Suprapubic skin (tissue), 3 donors: ENCODE measurements around the gene RASIP1.

Experiments used
- POLR2A ChIP-seq, 2 donors: fragments of 450-650 bp; IDR thresholded peaks; one replicate each; pipeline ENCODE4 v1.6.1; 2017; ENCODE audit warnings: antibody characterized with exemption in 2 of 2, mild to moderate bottlenecking in 2 of 2, moderate library complexity in 2 of 2
- TF ChIP-seq, protein P1 (sequence below), 2 donors: fragments of 200-600 bp in 1 of 2; fragments of 450-650 bp in 1 of 2; sonication (generic) in 1 of 2; IDR thresholded peaks; one replicate each; pipeline ENCODE4 v1.5.1; 2016 to 2019; ENCODE audit warnings: antibody characterized with exemption in 2 of 2, mild to moderate bottlenecking in 1 of 2, moderate library complexity in 1 of 2

DNA sequence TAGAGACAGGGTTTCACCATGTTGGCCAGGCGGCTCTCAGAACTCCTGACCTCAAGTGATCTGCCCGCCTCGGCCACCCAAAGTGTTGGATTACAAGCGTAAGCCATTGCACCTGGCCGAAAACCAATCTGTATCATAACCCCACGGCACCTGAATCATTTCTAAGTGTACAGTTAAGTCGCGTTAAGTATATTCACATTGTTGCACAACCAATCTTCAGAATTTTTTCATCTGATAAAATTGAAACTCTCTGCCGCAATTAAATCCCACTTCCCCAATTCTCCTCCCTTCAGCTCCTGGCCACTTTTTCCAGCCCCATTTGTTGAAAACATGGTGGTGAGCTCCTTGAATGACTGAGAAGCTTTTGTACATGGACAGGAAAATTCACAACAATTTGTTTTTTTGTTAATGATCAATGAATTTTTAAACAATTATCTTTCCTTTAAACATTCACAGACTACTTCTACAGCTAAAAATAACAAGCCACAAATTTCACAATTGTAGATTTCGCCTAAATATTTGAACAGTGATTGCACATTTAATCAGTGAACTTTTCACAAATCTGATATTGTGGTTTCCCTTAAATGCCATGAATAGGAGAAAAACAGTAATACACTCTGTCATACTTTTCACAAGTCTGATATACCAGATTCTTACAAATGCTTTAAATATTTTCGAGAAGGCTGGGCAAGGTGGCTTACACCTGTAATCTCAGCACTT, 28.7 kb upstream of the RASIP1 start:
- no peak for TF ChIP-seq POLR2A (IDR thresholded peaks at IDR 0.05)
- TF ChIP-seq, protein P1, sequence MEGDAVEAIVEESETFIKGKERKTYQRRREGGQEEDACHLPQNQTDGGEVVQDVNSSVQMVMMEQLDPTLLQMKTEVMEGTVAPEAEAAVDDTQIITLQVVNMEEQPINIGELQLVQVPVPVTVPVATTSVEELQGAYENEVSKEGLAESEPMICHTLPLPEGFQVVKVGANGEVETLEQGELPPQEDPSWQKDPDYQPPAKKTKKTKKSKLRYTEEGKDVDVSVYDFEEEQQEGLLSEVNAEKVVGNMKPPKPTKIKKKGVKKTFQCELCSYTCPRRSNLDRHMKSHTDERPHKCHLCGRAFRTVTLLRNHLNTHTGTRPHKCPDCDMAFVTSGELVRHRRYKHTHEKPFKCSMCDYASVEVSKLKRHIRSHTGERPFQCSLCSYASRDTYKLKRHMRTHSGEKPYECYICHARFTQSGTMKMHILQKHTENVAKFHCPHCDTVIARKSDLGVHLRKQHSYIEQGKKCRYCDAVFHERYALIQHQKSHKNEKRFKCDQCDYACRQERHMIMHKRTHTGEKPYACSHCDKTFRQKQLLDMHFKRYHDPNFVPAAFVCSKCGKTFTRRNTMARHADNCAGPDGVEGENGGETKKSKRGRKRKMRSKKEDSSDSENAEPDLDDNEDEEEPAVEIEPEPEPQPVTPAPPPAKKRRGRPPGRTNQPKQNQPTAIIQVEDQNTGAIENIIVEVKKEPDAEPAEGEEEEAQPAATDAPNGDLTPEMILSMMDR (IDR thresholded peaks at IDR 0.05): no peak
